SK-MEL-5 (cell line): ENCODE results near the gene GRAP2. TPM values are rescaled to one million over a fixed set of nuclear protein-coding genes. Genes with fewer than 3 reads are reported as not detected.
"Not testable (repeated sequence)": the region's sequence is repeated elsewhere in the genome, so short reads cannot be mapped to it uniquely, and the experiment has no call there.

ENCODE experiments used
- DNase-seq: peaks from one replicate; pipeline ENCODE4 v3.0.0-alpha.2; 2016; ENCODE audit warnings: low read depth, low spot score
- in situ Hi-C: cut with HindIII; loops from 2 replicates; pipeline ENCODE4 v1.10.0; 2016; ENCODE audit warnings: low sequenced_read_pairs, high pct_unique_total_duplicates, low pct_unique_long_range_greater_than_20kb
- total RNA-seq: library from RNA; depleted of rRNA; stranded (reverse); fragments of >200 nt; shearing (Covaris generic); gene quantifications from 2 replicates; pipeline ENCODE4 v1.2.3, GENCODE V29; 2014

Gene GRAP2
- total RNA-seq, 1 experiment from 2014 or later = 2.2 TPM

DNA sequence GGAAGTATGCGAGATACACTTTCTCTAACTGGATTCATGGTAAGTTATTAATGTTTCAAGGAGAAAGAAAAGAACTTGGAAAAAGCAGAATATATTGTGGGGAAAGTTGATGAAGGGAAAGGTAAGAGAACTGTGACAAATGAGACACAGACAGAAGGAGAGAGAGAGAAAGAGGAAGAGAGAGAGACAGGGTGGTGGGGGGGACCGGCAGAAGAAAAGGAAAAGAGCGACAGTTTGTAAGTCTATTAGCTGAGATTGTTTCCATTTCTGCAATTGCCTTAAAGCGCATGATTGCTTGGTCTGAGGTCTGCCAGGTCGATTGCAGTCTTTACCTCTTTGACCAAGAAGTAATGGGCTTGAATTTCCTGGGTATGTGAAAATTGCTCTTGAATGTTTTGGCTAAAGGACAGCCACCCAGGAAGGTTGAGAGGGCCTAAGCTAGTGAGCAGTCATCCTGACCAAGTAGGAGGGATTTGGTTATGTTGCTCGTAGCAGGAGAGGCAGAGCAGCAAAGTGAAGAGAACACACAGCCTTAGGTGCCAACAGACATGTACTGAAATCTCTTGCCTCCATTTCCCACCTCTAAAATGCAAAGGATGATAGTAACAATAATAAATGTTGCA, 35.8 kb downstream of the GRAP2 start:
- no peak for DNase-seq
- in situ Hi-C loops = no loop called here

DNA sequence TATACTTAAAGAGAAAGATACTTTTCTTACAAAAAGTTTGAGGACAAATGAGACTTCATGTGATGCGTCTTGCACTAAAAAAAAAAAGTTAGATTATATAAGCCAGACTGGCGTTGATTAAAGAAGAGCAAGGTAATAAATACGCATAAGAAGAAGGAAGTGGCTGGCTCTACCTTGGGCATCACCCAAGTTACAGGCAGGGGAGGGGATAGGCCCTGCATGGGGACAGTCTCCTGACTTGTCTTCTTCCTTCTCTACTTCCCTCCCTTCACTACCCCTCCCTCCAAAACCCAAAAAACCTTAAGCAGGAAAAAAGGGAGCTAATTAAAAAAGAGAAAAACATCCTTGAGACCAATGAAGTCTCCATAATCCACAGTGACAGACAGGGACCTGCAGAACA, 37.0 kb downstream of the GRAP2 start:
- in situ Hi-C loops = no loop called here
- no peak for DNase-seq

GRCh38 chr22:39938509-39939111, 37.7 kb downstream of the GRAP2 start:
- DNase-seq = no peak
- in situ Hi-C loops = no loop called here

GRCh38 chr22:39939830-39940229, 38.9 kb downstream of the GRAP2 start:
- DNase-seq = no peak
- in situ Hi-C loops = no loop called here

DNA sequence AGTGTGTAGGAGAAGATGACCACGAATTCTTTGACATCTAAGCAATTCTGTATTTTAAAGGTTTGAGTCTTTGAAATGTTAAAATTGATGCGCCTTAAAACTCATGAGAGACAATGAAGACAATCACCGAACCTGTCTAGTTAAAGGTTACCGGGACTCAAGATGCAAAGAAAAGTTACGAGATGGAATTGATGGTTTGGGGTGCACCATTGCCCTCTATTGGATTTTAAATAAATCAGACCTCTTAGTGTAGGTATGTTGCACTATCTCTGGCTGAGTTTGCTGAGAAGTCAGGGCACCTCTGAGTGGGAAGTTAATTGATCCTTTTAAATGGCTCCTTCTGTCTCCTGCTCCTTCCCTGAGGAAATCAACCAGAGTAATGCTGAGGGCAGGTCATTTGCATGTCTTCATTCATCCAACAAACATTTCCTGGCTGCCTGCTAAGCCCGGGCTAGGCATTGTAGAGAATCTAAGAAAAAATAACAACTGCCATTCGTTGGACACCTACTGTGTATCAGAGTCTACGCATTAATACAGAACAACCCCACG, 39.9 kb downstream of the GRAP2 start:
- no peak for DNase-seq
- in situ Hi-C loops = no loop called here

- in situ Hi-C loops = no loop called here
- DNase-seq = no peak
Observed at GRCh38 chr22:39941601-39942000, 40.7 kb downstream of the GRAP2 start.

DNA sequence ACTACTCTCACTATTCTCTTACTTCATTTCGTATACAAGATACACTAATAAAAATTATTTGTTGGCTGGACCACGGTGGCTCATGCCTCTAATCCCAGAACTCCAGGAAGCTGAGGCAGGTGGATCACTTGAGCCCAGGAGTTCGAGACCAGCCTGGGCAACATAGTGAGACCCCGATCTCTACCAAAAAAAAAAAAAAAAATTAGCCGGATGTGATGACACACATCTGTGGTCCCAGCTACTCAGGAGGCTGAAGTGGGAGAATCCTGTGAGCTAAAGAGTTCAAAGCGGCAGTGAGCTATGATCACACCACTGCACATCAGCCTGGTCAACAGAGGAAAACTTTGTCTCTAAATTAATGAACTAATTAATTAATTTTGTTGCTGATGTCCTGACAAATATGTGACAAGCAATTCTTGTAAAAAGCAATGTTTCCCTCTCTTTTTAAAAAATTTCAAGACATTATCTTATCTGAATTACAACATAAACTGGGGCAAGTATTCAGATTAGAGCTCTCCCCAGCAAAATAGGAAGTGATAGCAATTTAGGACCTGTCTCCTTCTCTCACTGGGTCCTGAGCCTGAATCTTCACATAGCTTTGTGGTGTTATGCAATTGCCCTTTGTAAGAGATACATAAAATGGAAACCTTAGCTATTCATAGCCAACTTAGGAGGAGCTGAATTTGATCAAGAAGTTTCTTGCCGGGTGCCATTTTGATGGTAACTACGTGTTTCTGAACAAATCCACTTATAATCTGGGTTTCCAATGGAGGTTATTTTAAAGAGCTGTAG, 41.8 kb downstream of the GRAP2 start:
- in situ Hi-C loops = no loop called here
- no peak for DNase-seq

GRCh38 chr22:39943337-39943736, 42.5 kb downstream of the GRAP2 start:
- in situ Hi-C loops = no loop called here

DNA sequence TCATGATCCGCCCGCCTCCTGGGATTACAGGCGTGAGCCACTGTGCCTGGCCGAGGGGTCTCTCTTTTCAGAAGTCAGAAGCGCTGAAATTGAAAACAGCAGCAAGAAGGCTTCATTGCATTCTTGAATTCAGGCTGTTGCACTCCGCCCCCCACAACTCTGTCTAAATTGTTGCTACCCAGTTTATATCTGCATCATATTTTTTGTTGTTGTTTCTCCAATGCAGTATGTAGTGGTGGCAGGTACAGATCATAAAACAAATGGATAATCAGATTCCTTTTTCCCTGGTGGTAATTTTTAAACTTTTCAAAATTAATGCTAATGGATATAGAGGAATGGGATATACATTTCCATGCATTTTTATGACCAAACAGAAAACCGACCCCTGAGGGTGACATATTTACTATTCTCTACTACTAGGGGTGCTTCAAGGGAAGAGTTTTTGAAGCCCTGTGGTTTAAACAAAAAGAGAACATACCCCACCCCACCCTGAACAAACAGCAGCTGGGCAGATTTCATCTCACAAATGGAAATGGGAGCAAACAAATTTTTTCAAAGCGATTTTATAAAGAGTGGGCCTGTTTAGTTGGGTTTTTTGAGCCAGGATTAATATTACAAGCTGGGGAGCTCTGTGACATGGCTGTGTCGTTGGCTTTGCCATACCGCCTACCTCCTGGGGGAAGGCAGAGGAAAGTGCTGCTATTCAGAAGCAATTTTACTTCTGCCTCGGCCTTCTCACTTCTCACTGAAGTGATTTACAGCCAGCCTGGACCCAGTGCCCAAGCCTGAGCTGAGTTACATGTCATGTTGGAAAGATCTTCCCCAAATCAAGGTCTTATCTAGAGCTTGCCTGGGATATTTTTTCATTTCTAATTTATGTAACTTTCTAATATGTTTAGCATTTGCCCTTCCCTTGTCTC, 43.3 kb downstream of the GRAP2 start:
- in situ Hi-C loops = no loop called here
- DNase-seq = no peak

More at GRCh38 chr22:39943337-39943736, 42.5 kb downstream of the GRAP2 start:
- peak; percentile 30 for DNase-seq

DNA sequence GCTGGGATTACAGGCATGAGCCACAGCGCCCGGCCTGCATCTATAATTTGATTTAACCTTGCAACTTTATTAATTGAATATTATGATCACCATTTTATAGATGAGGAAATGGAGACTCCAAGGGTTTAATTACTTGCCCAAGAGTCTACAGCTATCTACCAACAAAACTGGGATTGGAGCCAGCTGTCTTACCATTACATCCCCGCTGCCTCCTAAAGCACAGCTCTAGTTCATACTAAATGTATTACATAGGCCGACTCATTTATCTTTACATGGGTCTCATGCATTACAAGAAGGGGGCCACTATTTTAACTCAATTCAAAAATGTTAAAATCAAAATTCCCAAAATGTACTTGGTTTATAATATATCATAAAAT, 45.2 kb downstream of the GRAP2 start:
- in situ Hi-C loops = no loop called here
- DNase-seq = no peak

DNA sequence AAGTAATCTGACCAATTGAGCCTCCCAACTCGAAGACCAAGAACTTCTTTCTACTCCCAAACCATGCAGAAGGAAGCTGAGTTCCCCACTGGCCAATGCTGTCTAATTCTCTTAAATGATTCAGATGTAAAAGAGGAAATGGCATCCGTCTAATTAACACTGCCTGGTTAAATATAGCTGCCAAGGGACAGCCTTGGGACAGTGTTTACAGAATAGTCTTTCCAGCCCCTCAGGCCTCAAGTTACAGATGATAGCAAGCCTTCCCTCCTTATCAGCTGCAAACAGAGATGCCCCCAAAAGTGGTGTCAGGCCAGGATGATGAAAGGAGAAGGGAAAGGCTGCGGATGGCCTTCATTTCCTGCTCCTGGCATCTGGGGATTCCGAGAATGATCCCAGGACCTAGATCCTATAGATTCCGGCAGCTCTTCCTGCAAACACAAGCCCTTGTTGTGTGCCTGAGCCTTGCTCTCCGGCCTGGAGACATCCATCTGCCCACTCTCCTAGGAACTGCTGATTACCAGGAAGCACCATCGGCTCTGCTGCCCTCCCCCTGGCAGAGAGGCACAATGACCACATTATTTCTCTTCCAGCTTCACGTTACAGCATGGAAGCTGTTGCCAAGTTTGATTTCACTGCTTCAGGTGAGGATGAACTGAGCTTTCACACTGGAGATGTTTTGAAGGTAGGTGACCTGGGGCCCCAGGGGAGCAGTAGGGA, 45.8 kb downstream of the GRAP2 start:
- in situ Hi-C loops = no loop called here

GRCh38 chr22:39947220-39948216, 46.6 kb downstream of the GRAP2 start:
- no peak for DNase-seq
- in situ Hi-C loops = no loop called here

More for the DNA sequence above, 45.8 kb downstream of the GRAP2 start:
- DNase-seq = peak; percentile 95

GRCh38 chr22:39949964-39950737, 49.3 kb downstream of the GRAP2 start:
- in situ Hi-C loops = no loop called here
- peak; percentile 38 for DNase-seq

- DNase-seq, in situ Hi-C loops: not testable (repeated sequence)
Observed at GRCh38 chr22:39951603-39952293, 50.9 kb downstream of the GRAP2 start.

DNA sequence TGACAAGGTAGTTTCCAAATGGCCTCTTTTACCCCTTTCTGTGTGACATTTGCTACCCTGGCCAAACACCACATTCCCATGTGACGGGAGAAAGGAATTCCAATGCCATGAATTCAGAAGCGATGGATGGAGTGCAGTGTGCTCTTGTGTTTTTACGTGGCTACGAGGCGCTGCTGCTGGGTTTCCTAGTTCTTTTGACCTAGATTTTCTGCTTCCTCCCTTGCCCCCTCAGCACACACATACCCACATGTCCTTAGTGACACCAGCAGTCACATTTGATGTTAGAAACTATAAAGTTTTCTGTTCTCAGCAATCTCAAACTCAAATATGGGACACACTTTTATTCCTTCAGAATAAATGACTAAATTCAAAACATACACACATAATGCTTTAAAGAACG, 51.5 kb downstream of the GRAP2 start:
- no peak for DNase-seq
- in situ Hi-C loops = no loop called here
